NCI-H1694 (cell line): ENCODE results near the gene CEP20.

Experiments
- DNase-seq: peaks from one replicate; lab custom pipeline; 2025; lab: John Stamatoyannopoulos, UW

Gene CEP20

DNA sequence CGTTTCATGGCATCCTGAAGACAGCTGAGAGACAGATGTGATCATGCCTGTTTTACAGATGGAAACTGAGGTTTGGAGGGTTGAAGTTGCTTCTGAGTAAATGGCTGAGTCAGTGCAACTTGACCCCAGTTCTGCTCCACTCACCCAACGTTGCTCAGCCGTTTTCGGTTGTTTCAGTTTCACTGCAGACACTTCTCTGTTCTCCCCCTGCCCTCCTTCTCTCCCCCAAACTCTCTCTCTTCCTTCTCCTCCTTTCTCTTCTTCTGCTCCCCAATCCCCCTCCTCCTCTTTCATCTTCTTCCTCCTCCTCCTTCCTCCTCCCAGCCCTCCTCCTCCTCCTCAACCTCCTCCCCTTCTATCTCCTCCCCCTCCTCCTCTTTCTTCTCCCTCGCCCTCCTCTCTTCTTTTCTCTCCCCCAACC lies 9.4 kb upstream of the CEP20 start:
- DNase-seq, result no peak

DNA sequence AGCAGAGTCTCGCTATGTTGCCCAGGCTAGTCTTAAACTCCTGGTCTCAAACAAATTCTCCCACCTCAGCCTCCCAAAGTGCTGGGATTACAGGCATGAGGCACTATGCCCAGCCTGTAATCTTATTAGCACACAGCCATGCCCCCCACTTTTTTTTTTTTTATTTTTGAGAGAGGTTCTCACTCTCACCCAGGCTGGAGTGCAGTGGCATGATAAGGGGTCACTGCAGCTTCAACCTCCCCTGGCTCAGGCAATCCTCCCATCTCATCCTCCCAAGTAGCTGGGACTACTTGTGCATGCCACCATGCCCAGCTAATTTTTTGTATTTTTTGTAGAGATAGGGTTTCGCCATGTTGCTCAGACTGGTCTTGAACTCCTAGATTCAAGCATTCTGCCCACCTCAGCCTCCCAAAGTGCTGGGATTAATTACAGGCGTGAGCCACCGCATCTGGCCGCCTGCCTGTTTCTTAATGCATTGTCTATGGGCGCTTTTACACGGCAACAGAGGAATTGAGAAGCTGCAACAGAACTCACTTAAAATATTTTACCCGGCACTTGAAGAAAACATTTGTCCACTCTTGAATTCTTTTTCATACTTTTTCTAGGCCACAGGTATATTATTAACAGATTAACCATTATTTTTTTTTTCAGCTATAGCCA lies 8.8 kb upstream of the CEP20 start:
- DNase-seq, result no peak

DNA sequence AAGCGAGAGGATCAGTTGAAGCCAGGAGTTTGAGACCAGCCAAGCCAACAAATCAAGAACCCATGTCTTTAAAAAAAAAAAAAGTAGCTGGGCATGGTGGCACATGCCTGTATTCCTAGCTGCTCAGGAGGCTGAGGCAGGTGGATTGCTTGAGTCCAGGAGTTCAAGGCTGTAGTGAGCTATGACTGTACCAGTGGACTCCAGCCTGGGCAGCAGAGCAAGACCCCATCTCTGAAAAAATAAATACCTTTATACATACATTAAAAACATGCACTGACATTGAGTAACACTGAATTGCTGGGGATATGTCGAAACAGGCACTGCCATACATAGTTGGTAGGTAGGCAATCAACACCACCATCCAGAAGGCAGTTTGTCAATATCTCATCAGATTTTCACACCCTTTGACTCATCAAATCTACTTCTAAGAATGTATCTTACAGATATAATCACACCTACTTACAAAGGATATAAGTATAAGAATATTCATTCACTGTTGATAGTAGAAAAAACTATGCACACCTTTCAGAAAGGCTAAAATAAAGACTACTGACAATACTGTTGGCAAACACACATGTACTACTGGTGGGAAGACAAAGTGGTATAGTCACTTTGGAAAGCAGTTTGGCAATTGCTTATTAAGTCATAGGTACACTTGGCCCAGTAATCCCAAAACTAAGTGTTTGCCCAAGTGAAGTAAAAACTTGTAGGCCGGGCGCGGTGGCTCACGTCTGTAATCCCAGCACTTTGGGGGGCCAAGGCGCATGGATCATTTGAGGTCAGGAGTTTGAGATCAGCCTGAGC lies 6.4 kb upstream of the CEP20 start:
- DNase-seq, result no peak

DNA sequence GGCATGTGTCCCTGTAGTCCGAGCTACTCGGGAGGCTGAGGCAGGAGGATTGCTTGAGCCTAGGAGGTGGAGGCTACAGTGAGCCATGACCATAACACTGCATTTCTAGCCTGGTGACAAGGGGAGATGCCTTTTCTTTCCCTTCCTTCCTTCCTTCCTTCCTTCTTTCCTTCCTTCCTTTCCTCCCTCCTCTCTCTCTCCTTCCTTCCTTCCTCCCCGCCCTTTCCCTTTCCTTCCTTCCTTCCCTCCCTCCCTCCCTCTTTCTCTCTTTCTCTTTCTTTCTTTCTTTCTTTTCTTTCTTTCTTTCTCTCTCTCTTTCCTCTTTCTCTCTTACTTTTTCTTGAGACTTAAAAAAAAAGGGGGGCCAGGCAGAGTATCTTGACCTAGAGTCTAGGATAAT lies 3.1 kb upstream of the CEP20 start:
- DNase-seq, result no peak

DNA sequence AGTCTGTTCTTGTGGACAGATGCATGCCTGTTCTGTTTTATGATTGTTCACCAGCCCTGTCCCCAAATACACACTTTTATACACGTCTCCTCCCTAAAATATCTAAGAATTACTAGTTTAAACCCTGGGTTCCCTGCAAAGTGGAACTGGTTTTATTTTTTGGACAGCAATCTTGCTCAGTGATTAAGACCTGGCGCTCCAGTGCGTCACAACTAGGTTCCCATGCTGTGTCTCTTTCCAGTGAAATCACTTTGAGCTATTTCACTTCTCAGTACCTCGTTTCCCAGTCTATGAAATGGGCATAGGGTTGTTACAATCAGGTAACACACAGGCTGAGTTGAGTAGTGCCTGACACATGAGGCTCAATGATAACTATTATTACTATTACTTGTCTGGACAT lies 1.1 kb downstream of the CEP20 start:
- no peak for DNase-seq

DNA sequence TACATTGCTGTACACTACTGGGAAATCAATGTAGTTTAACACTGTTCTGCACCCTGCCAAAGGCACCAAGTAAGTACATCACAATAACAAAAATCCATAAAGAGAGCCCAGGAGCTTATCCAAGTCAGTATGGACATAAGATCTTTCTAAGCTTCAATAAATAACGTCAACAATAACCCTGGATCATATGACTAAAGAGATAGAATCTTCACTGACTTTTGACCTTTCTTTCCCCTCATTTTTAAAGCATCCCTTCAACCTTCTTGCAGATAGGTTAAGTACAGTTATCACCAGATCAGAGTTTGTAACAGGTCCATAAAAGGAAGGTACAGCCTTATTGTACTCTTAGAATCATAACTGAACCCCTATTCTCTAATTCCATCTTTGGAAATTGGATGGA lies 2.3 kb downstream of the CEP20 start:
- no peak for DNase-seq

DNA sequence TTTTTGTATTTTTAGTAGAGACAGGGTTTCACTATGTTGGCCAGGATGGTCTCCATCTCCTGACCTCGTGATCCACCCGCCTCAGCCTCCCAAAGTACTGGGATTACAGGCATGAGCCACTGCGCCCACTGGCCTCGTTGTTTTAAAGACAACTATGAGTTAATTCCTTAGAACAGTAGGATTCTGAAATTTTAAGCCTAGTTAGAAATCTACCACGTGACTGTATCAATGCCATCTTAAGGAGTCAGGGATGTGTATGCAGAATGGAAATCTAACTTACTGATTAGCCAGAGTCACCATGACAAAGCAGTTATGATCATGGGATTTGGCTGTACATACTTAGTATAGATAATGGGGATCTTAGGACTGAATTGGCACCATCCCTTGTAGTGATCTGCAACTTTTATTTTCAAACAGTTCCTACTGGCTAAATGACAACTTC lies 2.8 kb downstream of the CEP20 start:
- DNase-seq, result no peak

DNA sequence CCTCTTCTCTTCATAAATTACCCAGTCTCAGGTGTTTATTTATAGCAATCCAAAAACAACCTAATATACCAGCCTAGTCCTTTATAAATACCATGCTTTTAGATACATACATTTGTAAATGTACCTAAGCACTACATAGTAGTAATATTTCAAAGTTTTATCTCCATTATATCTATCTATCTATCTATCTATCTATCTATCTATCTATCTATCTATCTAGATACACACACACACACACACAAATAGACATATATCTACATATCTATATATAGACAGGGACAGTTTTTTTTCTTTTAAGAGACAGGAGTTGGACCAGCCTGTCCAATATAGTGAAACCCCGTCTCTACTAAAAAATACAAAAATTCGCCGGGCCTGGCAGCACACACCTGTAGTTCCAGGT lies 5.8 kb downstream of the CEP20 start:
- DNase-seq, result no peak

DNA sequence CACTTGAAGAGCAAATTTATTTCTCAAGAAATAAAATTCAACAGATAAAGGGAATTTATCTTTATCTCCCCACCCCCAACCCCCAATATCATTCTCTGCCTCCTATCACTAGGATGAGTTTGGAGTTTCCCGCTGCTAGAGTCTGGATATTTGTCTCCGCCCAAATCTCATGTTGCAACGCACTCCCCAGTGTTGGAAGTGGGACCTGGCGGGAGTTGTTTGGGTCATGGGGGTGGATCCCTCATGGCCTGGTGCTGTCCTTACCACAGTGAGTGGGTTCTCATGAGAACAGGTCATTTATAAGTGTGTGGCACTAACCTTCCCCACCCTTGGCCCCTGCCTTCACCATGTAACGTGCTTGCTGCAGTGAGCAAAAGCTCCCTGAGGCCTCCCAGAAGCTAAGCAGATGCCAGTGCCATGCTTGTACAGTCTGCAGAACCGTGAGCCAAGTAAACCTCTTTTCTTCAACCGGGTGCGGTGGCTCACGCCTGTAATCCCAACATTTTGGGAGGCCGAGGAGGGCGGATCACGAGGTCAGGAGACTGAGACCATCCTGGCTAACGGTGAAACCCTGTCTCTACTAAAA lies 6.5 kb downstream of the CEP20 start:
- no peak for DNase-seq

DNA sequence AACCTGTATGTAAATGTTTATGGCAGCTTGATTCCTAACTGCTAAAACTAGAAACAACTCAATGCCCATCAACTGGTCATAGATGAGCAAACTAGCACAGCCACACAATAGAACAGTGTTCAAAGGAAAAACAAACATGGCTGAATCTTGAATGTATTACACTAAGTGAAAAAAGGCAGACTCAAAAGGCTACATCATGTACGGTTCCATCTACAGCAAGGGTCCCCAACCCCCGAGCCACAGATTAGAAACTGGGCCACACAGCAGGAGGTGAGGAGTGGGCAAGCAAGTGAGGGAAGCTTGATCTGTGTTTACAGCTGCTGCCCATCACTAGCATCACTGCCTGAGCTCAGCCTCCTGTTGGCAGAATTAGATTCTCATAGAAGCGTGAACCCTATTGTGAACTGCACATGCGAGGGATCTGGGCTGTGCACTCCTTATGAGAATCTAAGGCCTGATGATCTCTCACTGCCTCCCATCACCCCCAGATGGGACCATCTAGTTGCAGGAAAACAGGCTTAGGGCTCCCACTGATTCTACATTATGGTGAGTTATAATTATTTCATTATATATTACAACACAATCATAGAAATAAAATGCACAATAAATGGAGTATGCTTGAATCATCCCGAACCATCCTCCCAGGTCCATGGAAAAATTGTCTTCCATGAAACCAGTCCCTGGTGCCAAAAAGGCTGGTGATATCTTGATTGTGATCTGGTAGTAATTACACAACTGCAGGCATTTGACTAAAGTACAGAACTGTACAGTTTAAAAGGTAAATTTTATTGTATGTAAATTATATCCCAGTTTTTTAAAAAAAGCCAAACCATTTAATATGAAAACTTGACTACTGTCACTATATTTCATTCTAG lies 7.7 kb downstream of the CEP20 start:
- DNase-seq, result no peak

DNA sequence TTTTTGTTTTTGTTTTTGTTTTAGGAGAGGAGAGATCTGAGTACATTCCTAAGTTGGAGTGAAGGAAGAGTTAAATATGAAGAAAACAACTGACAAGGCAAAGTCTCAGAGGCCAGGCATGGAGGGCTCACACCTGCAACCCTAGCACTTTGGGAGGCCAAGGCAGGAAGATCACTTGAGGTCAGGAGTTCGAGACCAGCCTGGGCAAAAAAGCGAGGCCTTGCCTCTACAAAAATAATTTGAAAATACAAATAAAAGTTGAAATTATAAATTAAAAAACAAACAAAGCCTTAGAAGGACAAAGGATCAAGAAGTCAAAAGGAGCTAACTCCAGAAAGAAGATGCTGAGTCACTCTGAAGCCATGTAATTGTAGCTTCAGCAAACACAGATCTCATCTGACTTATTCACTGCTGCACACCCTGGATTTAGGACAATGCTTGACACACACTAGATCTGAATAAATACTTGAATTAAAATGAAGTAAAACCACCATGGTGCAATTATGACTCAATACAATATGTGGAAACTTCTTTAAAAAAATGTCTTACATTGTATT lies 9.1 kb downstream of the CEP20 start:
- no peak for DNase-seq

DNA sequence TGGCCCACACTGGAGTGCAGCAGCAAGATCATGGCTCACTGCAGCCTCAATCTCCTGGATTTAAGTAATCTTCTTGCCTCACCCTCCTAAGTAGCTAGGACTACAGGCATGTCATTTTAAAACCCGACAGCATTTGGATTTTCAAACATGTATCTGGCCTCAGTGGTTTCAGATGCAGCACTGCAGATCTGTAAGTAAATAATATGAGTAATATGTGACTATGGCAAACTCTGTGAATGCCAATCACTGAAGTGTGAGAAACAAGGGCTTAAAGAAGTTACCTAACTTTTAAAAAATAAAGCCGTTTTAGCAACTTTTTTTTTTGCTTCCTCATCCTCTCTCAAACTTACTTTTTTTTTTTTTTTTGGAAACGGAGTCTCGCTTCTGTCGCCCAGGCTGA lies 11.9 kb downstream of the CEP20 start:
- DNase-seq, result no peak

DNA sequence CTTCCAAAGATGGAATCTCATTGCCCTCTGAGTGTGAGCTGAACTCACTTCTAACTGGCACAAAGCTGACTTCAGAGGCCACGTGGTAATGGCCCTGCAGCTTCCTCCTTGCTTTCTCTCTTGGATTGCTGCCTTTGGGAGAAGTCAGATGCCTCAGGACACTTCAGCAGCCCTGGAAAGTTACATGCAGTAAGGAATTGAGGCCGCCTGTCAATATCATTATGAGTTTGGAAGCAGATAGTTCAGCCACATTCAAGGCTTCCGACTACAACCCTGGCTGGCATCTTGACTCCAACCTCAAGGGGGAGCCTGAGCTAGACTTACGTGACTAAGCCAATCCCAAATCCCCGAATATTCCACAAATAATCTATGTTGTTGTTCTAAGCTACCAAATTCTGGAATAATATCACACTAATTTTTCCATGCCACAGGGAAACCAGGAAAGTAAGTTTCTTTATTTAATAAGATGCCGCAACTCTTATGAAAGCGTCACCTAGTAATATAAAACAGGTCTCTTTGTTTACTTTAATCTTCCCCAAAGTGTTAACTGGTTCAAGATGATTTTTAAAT lies 13.6 kb downstream of the CEP20 start:
- DNase-seq, result peak; percentile 54

DNA sequence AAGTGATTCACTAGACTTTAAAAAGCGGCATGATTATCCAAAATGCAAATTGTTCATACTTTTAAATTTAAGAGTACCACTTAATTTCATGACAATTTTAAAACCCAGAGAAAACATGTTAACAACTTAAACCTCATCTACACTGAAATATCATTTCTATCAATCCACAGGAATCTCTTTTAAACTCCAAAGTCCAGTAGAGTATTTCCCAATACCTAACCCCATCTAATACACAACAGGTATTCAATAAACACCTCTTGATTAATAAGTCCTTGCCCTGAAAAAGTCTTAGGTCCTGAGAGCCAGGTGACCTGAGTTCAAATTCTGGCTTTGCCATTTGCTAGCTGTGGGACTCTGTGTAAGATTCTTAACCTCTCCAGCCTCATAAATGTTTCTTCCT lies 14.7 kb downstream of the CEP20 start:
- DNase-seq, result no peak

DNA sequence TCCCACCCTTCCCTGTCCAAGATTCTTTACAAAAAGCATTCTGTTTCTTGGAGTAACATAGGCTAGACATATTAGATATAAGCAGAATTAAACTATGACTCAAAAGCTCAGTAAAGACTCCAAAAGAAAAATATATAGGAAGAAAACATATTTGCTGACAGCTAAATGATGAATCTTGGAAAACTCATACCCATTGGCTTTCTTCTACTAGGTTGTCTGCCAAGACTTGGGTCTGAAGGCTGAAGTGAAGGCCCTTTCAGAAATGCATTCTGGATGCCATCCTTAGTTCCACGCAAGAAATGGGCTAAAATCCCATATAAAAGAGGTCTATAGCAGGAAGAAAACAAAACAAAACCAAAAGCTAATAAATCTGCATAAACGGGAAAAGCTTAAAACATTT lies 15.1 kb downstream of the CEP20 start:
- DNase-seq, result no peak

DNA sequence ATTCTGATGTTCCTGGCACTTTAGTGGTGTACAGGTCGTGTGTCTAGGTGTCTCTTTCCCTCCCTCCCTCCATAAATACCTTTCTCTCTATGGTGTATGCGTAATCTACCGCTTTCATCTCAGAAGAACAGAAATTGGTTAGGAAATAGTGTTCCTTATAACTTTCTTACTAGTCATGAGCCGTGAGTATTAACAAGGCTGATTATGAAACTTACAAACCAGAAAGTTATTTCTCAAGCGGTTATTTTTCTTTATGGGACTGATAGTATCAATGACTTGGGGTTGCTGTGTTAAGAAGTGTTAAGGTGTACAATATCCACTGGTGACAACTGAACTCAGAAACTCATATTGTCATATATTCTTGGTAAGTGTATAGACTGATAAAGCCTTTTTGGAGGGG lies 18.4 kb downstream of the CEP20 start:
- no peak for DNase-seq

DNA sequence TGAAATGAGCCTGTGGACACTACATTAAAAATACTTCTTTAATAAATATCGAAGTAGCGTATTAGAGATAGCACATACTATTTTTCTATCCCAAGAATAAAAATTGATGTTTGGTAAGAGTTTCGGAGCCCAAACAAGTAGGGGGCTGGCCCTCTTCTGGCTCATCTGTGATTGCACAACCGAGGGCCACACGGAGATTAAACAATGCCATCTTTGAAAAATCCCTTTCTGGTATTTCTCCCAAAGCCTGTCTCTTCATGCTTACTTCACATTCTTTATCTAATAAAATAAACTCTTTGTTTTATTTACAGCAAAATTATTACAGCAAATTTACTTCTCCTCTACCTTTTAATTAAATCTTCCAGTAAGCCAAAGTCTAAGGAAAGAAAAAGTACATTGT lies 22.0 kb downstream of the CEP20 start:
- DNase-seq, result no peak

DNA sequence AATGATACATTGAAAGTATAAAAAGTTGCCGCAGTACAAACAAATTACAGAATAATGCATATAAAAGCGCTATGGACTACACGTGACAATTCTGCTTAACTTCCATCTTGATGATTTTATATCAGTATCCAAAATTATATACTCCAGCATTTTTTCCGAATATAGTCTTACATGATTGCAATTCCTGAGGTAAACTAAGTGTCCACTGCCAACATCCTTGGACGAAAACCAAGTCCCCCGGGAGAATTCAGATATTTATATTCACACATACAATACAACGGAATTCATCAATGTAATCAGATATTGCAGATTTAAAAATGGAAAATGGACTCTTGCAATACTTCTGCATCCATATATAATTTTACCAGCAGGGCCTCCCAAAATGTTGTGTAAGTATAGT lies 22.7 kb downstream of the CEP20 start:
- no peak for DNase-seq

DNA sequence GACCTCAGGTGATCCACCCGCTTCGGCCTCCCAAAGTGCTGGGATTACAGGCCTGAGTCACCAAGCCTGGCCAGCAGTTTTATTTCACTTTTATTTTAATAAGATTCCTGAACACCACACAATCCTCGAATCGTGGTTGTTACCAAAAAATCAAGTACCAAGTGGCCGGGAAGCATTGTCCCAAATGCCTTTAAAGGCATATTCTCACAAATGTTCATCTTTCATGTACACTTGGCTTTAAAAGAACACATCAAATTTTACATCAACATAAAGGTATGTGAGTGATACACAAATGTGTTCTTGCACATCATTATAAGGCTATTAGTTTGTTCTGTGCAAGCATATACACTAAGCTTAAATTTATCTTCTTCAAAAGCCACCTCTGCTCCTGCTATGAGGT lies 23.5 kb downstream of the CEP20 start:
- DNase-seq, result no peak

DNA sequence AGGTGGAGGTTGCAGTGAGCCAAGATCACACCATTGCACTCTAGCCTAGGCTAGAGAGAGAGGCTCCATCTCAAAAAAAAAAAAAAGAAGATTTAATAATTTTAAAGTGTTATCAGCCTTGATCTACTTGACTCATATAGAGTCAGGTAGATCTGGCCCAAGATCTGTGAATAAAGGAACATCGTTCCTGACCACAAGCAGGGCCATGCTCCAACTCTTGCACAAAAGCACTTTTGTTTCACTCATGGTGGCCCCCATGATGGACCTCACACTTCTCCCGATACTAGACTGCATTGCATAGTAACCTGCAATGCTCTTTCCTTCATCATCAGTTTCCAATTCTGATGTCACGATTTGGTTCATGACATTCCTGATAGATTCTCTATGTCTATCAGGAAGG lies 26.4 kb downstream of the CEP20 start:
- no peak for DNase-seq

DNA sequence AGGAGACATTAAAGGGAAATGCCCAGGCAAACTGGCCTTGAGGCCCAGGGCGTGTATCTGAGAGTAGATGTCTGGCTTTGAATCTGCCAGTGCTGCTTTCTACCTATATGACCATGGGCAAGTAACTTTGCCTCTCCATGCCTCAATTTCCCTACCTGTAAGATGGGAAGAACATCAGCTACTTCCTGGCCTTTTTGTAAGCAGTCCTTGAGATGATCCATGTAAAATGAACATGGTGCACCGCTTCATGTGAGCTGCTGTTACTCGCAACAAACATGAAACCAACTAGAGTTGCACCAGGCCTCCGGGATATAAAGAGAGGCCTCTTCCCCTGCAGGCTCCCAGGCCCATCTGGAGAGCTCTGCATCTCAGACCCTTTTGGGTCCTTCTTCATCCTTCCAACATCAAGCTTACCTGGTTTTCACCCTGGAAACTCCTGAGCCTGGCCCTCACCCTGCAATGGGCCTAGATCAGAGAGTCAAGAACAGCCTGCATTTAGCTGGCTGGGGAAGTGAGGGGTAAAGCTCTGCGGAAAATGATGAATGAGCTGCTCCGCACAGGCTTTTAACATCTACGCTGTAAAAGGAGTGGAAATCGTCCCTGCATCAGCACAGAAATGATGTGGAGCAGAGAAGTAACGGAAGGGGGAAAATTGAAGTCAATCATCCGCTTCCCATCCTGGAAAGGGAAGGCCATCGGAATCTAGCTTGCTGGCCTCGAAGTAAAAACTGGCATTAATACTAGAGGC lies 29.3 kb downstream of the CEP20 start:
- DNase-seq, result no peak
